IPS DF 6.9 (cell line): ENCODE measurements around the gene DISP1.

Experiments used
- DNase-seq: peaks from one replicate; pipeline ENCODE4 v3.0.0-alpha.2; 2013; ENCODE audit warnings: low read depth, low spot score
- H3K27ac ChIP-seq: one replicate; pipeline ENCODE4 v1.5.1; 2013; ENCODE audit warnings: low read length, control low read depth
- H3K27me3 ChIP-seq: 2 replicates; pipeline ENCODE4 v1.6.1; 2013; ENCODE audit warnings: mild to moderate bottlenecking, low read length; ENCODE audit not compliant: control insufficient read depth, insufficient read depth
- H3K36me3 ChIP-seq: 2 replicates; pipeline ENCODE4 v1.6.1; 2013; ENCODE audit warnings: low read length; ENCODE audit not compliant: control insufficient read depth, insufficient read depth
- H3K4me1 ChIP-seq: 2 replicates; pipeline ENCODE4 v1.6.1; 2013; ENCODE audit warnings: low read length; ENCODE audit not compliant: control insufficient read depth, insufficient read depth
- H3K4me3 ChIP-seq: 2 replicates; pipeline ENCODE4 v1.5.1; 2013; ENCODE audit warnings: mild to moderate bottlenecking, low read length
- H3K9me3 ChIP-seq: 2 replicates; pipeline ENCODE4 v1.6.1; 2013; ENCODE audit warnings: low read length, inconsistent platforms; ENCODE audit not compliant: control insufficient read depth, insufficient read depth
- WGBS: extraction: QIAGEN DNeasy Blood & Tissue Kit; methylation state at CpG from one replicate; pipeline ENCODE4 v1.1.7; 2013; ENCODE audit warnings: mixed read lengths, missing lambda C conversion rate; ENCODE audit not compliant: insufficient read length, insufficient coverage; 5-methylcytosine and 5-hydroxymethylcytosine counted together

The DISP1 gene

GRCh38 chr1:222784371-222784770, 30.5 kb upstream of the DISP1 start:
- no peaks in the 10 kb centered on the region for H3K36me3 ChIP-seq
- no peaks in the 10 kb centered on the region for H3K27me3 ChIP-seq
- H3K27ac ChIP-seq = no peak overlapping the region
- H3K9me3 ChIP-seq = no peaks in the 10 kb centered on the region
- no peaks in the 10 kb centered on the region for H3K4me1 ChIP-seq
- WGBS = no CpG with 5 or more reads among the region's 3 CpGs
- DNase-seq = no peak
- no peak overlapping the region for H3K4me3 ChIP-seq

- Histone ChIP-seq H3K4me1 (no peaks in the 10 kb centered on the region), H3K36me3 (no peaks in the 10 kb centered on the region), H3K27ac (no peak overlapping the region), H3K9me3 (no peaks in the 10 kb centered on the region), H3K4me3 (no peak overlapping the region), H3K27me3 (no peaks in the 10 kb centered on the region)
- no peak for DNase-seq
- WGBS = no CpG with 5 or more reads among the region's 2 CpGs
Observed at GRCh38 chr1:222784916-222785315, 29.9 kb upstream of the DISP1 start.

GRCh38 chr1:222785529-222785928, 29.3 kb upstream of the DISP1 start:
- no peaks in the 10 kb centered on the region for H3K36me3 ChIP-seq
- no peak overlapping the region for H3K27ac ChIP-seq
- H3K27me3 ChIP-seq = no peaks in the 10 kb centered on the region
- no peak for DNase-seq
- no peak overlapping the region for H3K4me3 ChIP-seq
- no CpG with 5 or more reads among the region's 2 CpGs for WGBS
- H3K4me1 ChIP-seq = no peaks in the 10 kb centered on the region
- H3K9me3 ChIP-seq = no peaks in the 10 kb centered on the region

GRCh38 chr1:222786121-222786520, 28.7 kb upstream of the DISP1 start:
- DNase-seq = no peak
- no CpG with 5 or more reads among the region's 1 CpG for WGBS
- Histone ChIP-seq H3K27me3 (no peaks in the 10 kb centered on the region), H3K4me3 (no peak overlapping the region), H3K4me1 (no peaks in the 10 kb centered on the region), H3K9me3 (no peaks in the 10 kb centered on the region), H3K36me3 (no peaks in the 10 kb centered on the region), H3K27ac (no peak overlapping the region)

- Histone ChIP-seq H3K4me1 (no peaks in the 10 kb centered on the region), H3K36me3 (no peaks in the 10 kb centered on the region), H3K9me3 (no peaks in the 10 kb centered on the region), H3K27me3 (no peaks in the 10 kb centered on the region), H3K4me3 (no peak overlapping the region), H3K27ac (no peak overlapping the region)
- WGBS = no CpG with 5 or more reads among the region's 4 CpGs
- DNase-seq = no peak
Observed at GRCh38 chr1:222787729-222788128, 27.1 kb upstream of the DISP1 start.

GRCh38 chr1:222788402-222789156, 26.3 kb upstream of the DISP1 start:
- Histone ChIP-seq H3K27ac (no peak overlapping the region), H3K9me3 (no peaks in the 10 kb centered on the region), H3K27me3 (no peaks in the 10 kb centered on the region), H3K4me1 (no peaks in the 10 kb centered on the region), H3K4me3 (no peak overlapping the region), H3K36me3 (no peaks in the 10 kb centered on the region)
- DNase-seq = no peak
- WGBS = no CpG with 5 or more reads among the region's 3 CpGs

GRCh38 chr1:222790115-222790514, 24.7 kb upstream of the DISP1 start:
- no peak overlapping the region for H3K27ac ChIP-seq
- no CpG with 5 or more reads among the region's 2 CpGs for WGBS

GRCh38 chr1:222790520-222790919, 24.3 kb upstream of the DISP1 start:
- WGBS = no CpG with 5 or more reads among the region's 4 CpGs
- no peak for DNase-seq
- H3K36me3 ChIP-seq = no peaks in the 10 kb centered on the region
- no peaks in the 10 kb centered on the region for H3K9me3 ChIP-seq
- H3K4me1 ChIP-seq = no peaks in the 10 kb centered on the region
- H3K27me3 ChIP-seq = no peaks in the 10 kb centered on the region
- no peak overlapping the region for H3K4me3 ChIP-seq
- H3K27ac ChIP-seq = no peak overlapping the region

More at GRCh38 chr1:222790115-222790514, 24.7 kb upstream of the DISP1 start:
- Histone ChIP-seq H3K27me3 (no peaks in the 10 kb centered on the region), H3K36me3 (no peaks in the 10 kb centered on the region), H3K4me3 (no peak overlapping the region), H3K9me3 (no peaks in the 10 kb centered on the region), H3K4me1 (no peaks in the 10 kb centered on the region)
- DNase-seq = no peak

- WGBS = no CpG with 5 or more reads among the region's 4 CpGs
- Histone ChIP-seq H3K9me3 (no peaks in the 10 kb centered on the region), H3K4me1 (no peaks in the 10 kb centered on the region; the same call in 1 of the 2 replicates), H3K4me3 (no peak overlapping the region), H3K27me3 (no peaks in the 10 kb centered on the region), H3K27ac (no peak overlapping the region), H3K36me3 (no peaks in the 10 kb centered on the region)
- no peak for DNase-seq
Observed at GRCh38 chr1:222791006-222791710, 23.7 kb upstream of the DISP1 start.

- no peak overlapping the region for H3K27ac ChIP-seq
- WGBS = no CpG with 5 or more reads among the region's 2 CpGs
- H3K4me1 ChIP-seq = no peaks in the 10 kb centered on the region; the same call in 1 of the 2 replicates
- no peaks in the 10 kb centered on the region for H3K27me3 ChIP-seq
- no peak for DNase-seq
- no peak overlapping the region for H3K4me3 ChIP-seq
- no peaks in the 10 kb centered on the region for H3K9me3 ChIP-seq
- no peaks in the 10 kb centered on the region for H3K36me3 ChIP-seq
Observed at GRCh38 chr1:222792744-222793143, 22.1 kb upstream of the DISP1 start.
